HepG2 (cell line): ENCODE results near the gene ANO2.

Experiments used
- EP300 ChIP-seq, 3 experiments: sonication (generic) in 1 of 3; formaldehyde crosslinking in 1 of 3; IDR thresholded peaks; 2 replicates each; pipeline versions ENCODE4 v1.5.1 to v1.6.1; 2011 to 2020; ENCODE audit warnings: low read depth in 2 of 3, low read length in 2 of 3, borderline replicate concordance in 1 of 3, improper control_type of control experiment in 1 of 3, mild to moderate bottlenecking in 1 of 3, missing genetic modification reagents in 1 of 3, moderate library complexity in 1 of 3
- FOXM1 ChIP-seq: sonication (generic); formaldehyde crosslinking; IDR thresholded peaks from 2 replicates; pipeline ENCODE4 v1.5.0; 2020; ENCODE audit warnings: missing genetic modification reagents
- KDM5B ChIP-seq: sonication (generic); formaldehyde crosslinking; IDR thresholded peaks from 2 replicates; pipeline ENCODE4 v1.4.0; 2020; ENCODE audit warnings: missing genetic modification reagents, mild to moderate bottlenecking, borderline replicate concordance
- KLF9 ChIP-seq: IDR thresholded peaks from 2 replicates; pipeline ENCODE4 v1.6.1; 2016; ENCODE audit warnings: low read depth
- SMAD3 ChIP-seq: sonication (generic); formaldehyde crosslinking; IDR thresholded peaks from 2 replicates; pipeline ENCODE4 v1.4.0; 2020; ENCODE audit warnings: missing genetic modification reagents
- ZBTB40 ChIP-seq, 2 experiments: fragments of 450-650 bp in 1 of 2; sonication (generic) in 1 of 2; formaldehyde crosslinking in 1 of 2; IDR thresholded peaks; 2 replicates each; pipeline versions ENCODE4 v1.6.1 to v1.8.0; 2016 to 2022; ENCODE audit warnings: antibody characterized with exemption in 1 of 2, mild to moderate bottlenecking in 1 of 2, missing genetic modification reagents in 1 of 2
- ZNF263 ChIP-seq: sonication (generic); formaldehyde crosslinking; IDR thresholded peaks from 2 replicates; pipeline ENCODE4 v1.4.0; 2020; ENCODE audit warnings: missing genetic modification reagents
- ZNF276 ChIP-seq: sonication (generic); formaldehyde crosslinking; IDR thresholded peaks from 2 replicates; pipeline ENCODE4 v1.4.0; 2020; ENCODE audit warnings: mild to moderate bottlenecking, low read depth, missing genetic modification reagents
- ZNF33B ChIP-seq: sonication (generic); formaldehyde crosslinking; IDR thresholded peaks from 2 replicates; pipeline ENCODE4 v1.5.1; 2020; ENCODE audit warnings: mild to moderate bottlenecking, missing genetic modification reagents
- TF ChIP-seq, protein P1 (sequence below): sonication (generic); formaldehyde crosslinking; IDR thresholded peaks from 2 replicates; pipeline ENCODE4 v1.5.0; 2020; ENCODE audit warnings: missing genetic modification reagents, mild to moderate bottlenecking, borderline replicate concordance
- TF ChIP-seq, protein P2 (sequence below): sonication (generic); formaldehyde crosslinking; IDR thresholded peaks from 2 replicates; pipeline ENCODE4 v1.4.0; 2020; ENCODE audit warnings: missing genetic modification reagents
- TF ChIP-seq, protein P3 (sequence below): sonication (generic); IDR thresholded peaks from 2 replicates; pipeline ENCODE4 v1.6.1; 2016; ENCODE audit warnings: low read depth, borderline replicate concordance

GRCh38 chr12:5912437-5913334, 32.4 kb downstream of the ANO2 start:
- TF ChIP-seq SMAD3 (CRISPR knock-in tag) (no peak), FOXM1 (no peak), ZNF276 (CRISPR knock-in tag) (no peak), ZBTB40 (IDR thresholded peaks at IDR 0.05) (no peak), ZBTB40 (CRISPR knock-in tag; IDR thresholded peaks at IDR 0.05) (no peak), KDM5B (CRISPR knock-in tag) (no peak), ZNF263 (CRISPR knock-in tag) (no peak), EP300 (IDR thresholded peaks at IDR 0.05; ENCODE audit: low read depth in 2 of 2, low read length in 2 of 2) (no peak), EP300 (CRISPR knock-in tag; IDR thresholded peaks at IDR 0.05; ENCODE audit: borderline replicate concordance) (no peak), KLF9 (CRISPR knock-in tag) (no peak), ZNF33B (CRISPR knock-in tag) (no peak)
- TF ChIP-seq, protein P1, sequence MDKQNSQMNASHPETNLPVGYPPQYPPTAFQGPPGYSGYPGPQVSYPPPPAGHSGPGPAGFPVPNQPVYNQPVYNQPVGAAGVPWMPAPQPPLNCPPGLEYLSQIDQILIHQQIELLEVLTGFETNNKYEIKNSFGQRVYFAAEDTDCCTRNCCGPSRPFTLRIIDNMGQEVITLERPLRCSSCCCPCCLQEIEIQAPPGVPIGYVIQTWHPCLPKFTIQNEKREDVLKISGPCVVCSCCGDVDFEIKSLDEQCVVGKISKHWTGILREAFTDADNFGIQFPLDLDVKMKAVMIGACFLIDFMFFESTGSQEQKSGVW (CRISPR knock-in tag) = no peak
- TF ChIP-seq, protein P2, sequence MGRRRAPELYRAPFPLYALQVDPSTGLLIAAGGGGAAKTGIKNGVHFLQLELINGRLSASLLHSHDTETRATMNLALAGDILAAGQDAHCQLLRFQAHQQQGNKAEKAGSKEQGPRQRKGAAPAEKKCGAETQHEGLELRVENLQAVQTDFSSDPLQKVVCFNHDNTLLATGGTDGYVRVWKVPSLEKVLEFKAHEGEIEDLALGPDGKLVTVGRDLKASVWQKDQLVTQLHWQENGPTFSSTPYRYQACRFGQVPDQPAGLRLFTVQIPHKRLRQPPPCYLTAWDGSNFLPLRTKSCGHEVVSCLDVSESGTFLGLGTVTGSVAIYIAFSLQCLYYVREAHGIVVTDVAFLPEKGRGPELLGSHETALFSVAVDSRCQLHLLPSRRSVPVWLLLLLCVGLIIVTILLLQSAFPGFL (CRISPR knock-in tag) = no peak
- TF ChIP-seq, protein P3, sequence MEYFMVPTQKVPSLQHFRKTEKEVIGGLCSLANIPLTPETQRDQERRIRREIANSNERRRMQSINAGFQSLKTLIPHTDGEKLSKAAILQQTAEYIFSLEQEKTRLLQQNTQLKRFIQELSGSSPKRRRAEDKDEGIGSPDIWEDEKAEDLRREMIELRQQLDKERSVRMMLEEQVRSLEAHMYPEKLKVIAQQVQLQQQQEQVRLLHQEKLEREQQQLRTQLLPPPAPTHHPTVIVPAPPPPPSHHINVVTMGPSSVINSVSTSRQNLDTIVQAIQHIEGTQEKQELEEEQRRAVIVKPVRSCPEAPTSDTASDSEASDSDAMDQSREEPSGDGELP = no peak
